HCT116 (cell line): ENCODE data around the gene LRRC2.

ENCODE experiments used
- CEBPB ChIP-seq: IDR thresholded peaks from 2 replicates; pipeline ENCODE4 v1.6.1; 2012; ENCODE audit warnings: low read depth
- CTCF ChIP-seq, 3 experiments: fragments of 200-600 bp in 1 of 3; sonication (generic) in 1 of 3; IDR thresholded peaks in 2 of 3; conservative IDR thresholded peaks in 1 of 3; 2 replicates each; pipeline ENCODE4 v1.5.1; 2012 to 2017; ENCODE audit warnings: low read depth in 2 of 3, low read length in 2 of 3, antibody characterized with exemption in 1 of 3, borderline replicate concordance in 1 of 3, control low read depth in 1 of 3, mild to moderate bottlenecking in 1 of 3, mixed read lengths in 1 of 3, mixed run types in 1 of 3, moderate library complexity in 1 of 3; ENCODE audit not compliant: insufficient read depth in 1 of 3
- EZH2phosphoT487 ChIP-seq: fragments of 200-600 bp; IDR thresholded peaks from 2 replicates; pipeline ENCODE4 v1.6.1; 2018; ENCODE audit warnings: antibody characterized with exemption, borderline replicate concordance
- FOSL1 ChIP-seq: IDR thresholded peaks from 2 replicates; pipeline ENCODE4 v1.6.1; 2012; ENCODE audit warnings: low read depth
- JUND ChIP-seq: IDR thresholded peaks from 2 replicates; pipeline ENCODE4 v1.6.1; 2012
- MAX ChIP-seq: IDR thresholded peaks from 2 replicates; pipeline ENCODE4 v1.6.1; 2012
- POLR2A ChIP-seq: IDR thresholded peaks from 2 replicates; pipeline ENCODE4 v1.7.0; 2011; ENCODE audit warnings: borderline replicate concordance; ENCODE audit not compliant: insufficient read depth, insufficient read length; ENCODE audit errors: extremely low read depth
- RAD21 ChIP-seq: IDR thresholded peaks from 2 replicates; pipeline ENCODE4 v1.6.1; 2012; ENCODE audit warnings: low read depth, mild to moderate bottlenecking
- SIN3A ChIP-seq: IDR thresholded peaks from 2 replicates; pipeline ENCODE4 v1.6.1; 2012; ENCODE audit warnings: low read depth
- SP1 ChIP-seq: IDR thresholded peaks from 2 replicates; pipeline ENCODE4 v1.6.1; 2012; ENCODE audit warnings: low read depth
- YY1 ChIP-seq: IDR thresholded peaks from 2 replicates; pipeline ENCODE4 v1.6.1; 2011; ENCODE audit warnings: low read length, low read depth, moderate library complexity, mild to moderate bottlenecking; ENCODE audit not compliant: insufficient replicate concordance; ENCODE audit errors: extremely low read depth
- ZNF274 ChIP-seq: fragments of 200-500 bp; sonication (Bioruptor generic); IDR thresholded peaks from 2 replicates; pipeline ENCODE4 v1.6.1; 2014; ENCODE audit warnings: mild to moderate bottlenecking, low read depth, low read length, inconsistent platforms
- TF ChIP-seq, protein P1 (sequence below): IDR thresholded peaks from 2 replicates; pipeline ENCODE4 v1.6.1; 2011; ENCODE audit warnings: mild to moderate bottlenecking, low read length, moderate library complexity; ENCODE audit not compliant: insufficient replicate concordance; ENCODE audit errors: extremely low read depth
- TF ChIP-seq, protein P2 (sequence below): IDR thresholded peaks from 2 replicates; pipeline ENCODE4 v1.6.1; 2012

GRCh38 chr3:46477145-46477544 is 89.0 kb downstream of the LRRC2 start:
- TF ChIP-seq MAX = no peak
- no peak for TF ChIP-seq POLR2A
- no peak for TF ChIP-seq RAD21
- no peak for TF ChIP-seq CTCF (IDR thresholded peaks at IDR 0.05 in 2 of 3, conservative IDR thresholded peaks at IDR 0.05 in 1 of 3; ENCODE audit: borderline replicate concordance in 1 of 3, insufficient read depth in 1 of 3, low read depth in 2 of 3, low read length in 2 of 3)
- no peak for TF ChIP-seq EZH2phosphoT487
- TF ChIP-seq, protein P1, sequence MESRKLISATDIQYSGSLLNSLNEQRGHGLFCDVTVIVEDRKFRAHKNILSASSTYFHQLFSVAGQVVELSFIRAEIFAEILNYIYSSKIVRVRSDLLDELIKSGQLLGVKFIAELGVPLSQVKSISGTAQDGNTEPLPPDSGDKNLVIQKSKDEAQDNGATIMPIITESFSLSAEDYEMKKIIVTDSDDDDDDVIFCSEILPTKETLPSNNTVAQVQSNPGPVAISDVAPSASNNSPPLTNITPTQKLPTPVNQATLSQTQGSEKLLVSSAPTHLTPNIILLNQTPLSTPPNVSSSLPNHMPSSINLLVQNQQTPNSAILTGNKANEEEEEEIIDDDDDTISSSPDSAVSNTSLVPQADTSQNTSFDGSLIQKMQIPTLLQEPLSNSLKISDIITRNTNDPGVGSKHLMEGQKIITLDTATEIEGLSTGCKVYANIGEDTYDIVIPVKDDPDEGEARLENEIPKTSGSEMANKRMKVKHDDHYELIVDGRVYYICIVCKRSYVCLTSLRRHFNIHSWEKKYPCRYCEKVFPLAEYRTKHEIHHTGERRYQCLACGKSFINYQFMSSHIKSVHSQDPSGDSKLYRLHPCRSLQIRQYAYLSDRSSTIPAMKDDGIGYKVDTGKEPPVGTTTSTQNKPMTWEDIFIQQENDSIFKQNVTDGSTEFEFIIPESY = no peak
- no peak for TF ChIP-seq SP1
- no peak for TF ChIP-seq SIN3A
- no peak for TF ChIP-seq JUND
- no peak for TF ChIP-seq FOSL1
- no peak for TF ChIP-seq ZNF274
- TF ChIP-seq, protein P2, sequence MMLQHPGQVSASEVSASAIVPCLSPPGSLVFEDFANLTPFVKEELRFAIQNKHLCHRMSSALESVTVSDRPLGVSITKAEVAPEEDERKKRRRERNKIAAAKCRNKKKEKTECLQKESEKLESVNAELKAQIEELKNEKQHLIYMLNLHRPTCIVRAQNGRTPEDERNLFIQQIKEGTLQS = no peak
- TF ChIP-seq YY1 = no peak
- TF ChIP-seq CEBPB = no peak
